SU-DHL-6 (cell line): ENCODE results near the gene DMD.

Source experiments
- H2AFZ ChIP-seq: fragments of 200-600 bp; sonication (generic); 2 replicates; pipeline ENCODE4 v1.6.1; 2014; ENCODE audit warnings: low read depth, mild to moderate bottlenecking, moderate library complexity, mixed read lengths, antibody characterized with exemption, low read length; ENCODE audit not compliant: severe bottlenecking
- H3F3A ChIP-seq: fragments of 200-600 bp; shearing (Covaris generic); 2 replicates; pipeline ENCODE4 v1.6.0; 2016; ENCODE audit warnings: antibody characterized with exemption, mild to moderate bottlenecking; ENCODE audit not compliant: insufficient read depth
- H3K27ac ChIP-seq: fragments of 200-600 bp; sonication (generic); 2 replicates; pipeline ENCODE4 v1.5.1; 2016; ENCODE audit warnings: low read depth, mild to moderate bottlenecking, low read length, moderate library complexity, mixed read lengths
- H3K27me3 ChIP-seq: fragments of 200-600 bp; sonication (generic), shearing (Covaris generic); 2 replicates; pipeline ENCODE4 v1.6.0; 2014; ENCODE audit warnings: mild to moderate bottlenecking, low read length
- H3K36me3 ChIP-seq: fragments of 200-600 bp; sonication (generic); 2 replicates; pipeline ENCODE4 v1.6.1; 2014; ENCODE audit warnings: mild to moderate bottlenecking, low read length, mixed read lengths
- H3K4me2 ChIP-seq: fragments of 300-600, 200-600 bp; shearing (Covaris generic), sonication (generic); 2 replicates; pipeline ENCODE4 v1.6.0; 2014; ENCODE audit warnings: low read length, low read depth, mild to moderate bottlenecking; ENCODE audit not compliant: poor library complexity, severe bottlenecking
- H3K4me3 ChIP-seq: fragments of 200-600 bp; sonication (generic); 2 replicates; pipeline ENCODE4 v1.5.1; 2014; ENCODE audit warnings: antibody characterized with exemption, low read length, mild to moderate bottlenecking, mixed read lengths; ENCODE audit not compliant: insufficient read depth, poor library complexity, severe bottlenecking
- H3K79me2 ChIP-seq: fragments of 200-600 bp; sonication (generic); 2 replicates; pipeline ENCODE4 v1.6.1; 2014; ENCODE audit warnings: mild to moderate bottlenecking, low read length, moderate library complexity; ENCODE audit not compliant: insufficient read depth
- H3K9ac ChIP-seq: fragments of 200-600 bp; sonication (generic); 2 replicates; pipeline ENCODE4 v1.7.0; 2014; ENCODE audit warnings: mild to moderate bottlenecking, low read length
- H3K9me2 ChIP-seq: fragments of 200-600 bp; sonication (generic); replicated peaks from 2 replicates; pipeline ENCODE4 v1.6.1; 2014; ENCODE audit warnings: low read length; ENCODE audit not compliant: insufficient read depth
- H3K9me3 ChIP-seq: fragments of 200-600 bp; sonication (generic); 2 replicates; pipeline ENCODE4 v1.6.1; 2014; ENCODE audit warnings: low read length, mixed read lengths; ENCODE audit not compliant: insufficient read depth
- H4K20me1 ChIP-seq: fragments of 200-600 bp; sonication (generic); 2 replicates; pipeline ENCODE4 v1.6.1; 2014; ENCODE audit warnings: low read depth, mild to moderate bottlenecking, antibody characterized with exemption, low read length, moderate library complexity, mixed read lengths
- EZH2phosphoT487 ChIP-seq: fragments of 200-600 bp; sonication (generic), shearing (Covaris generic); conservative IDR thresholded peaks from 2 replicates; pipeline ENCODE4 v1.6.1; 2018; ENCODE audit warnings: mild to moderate bottlenecking, antibody characterized with exemption, low read length, moderate library complexity, mixed read lengths
- TF ChIP-seq, protein P1 (sequence below): fragments of 200-600 bp; sonication (generic); IDR thresholded peaks from one replicate; pipeline ENCODE4 v1.5.1; 2017; ENCODE audit warnings: antibody characterized with exemption, mild to moderate bottlenecking, low read length, moderate library complexity; ENCODE audit not compliant: insufficient read depth, poor library complexity, severe bottlenecking

DMD gene

DNA sequence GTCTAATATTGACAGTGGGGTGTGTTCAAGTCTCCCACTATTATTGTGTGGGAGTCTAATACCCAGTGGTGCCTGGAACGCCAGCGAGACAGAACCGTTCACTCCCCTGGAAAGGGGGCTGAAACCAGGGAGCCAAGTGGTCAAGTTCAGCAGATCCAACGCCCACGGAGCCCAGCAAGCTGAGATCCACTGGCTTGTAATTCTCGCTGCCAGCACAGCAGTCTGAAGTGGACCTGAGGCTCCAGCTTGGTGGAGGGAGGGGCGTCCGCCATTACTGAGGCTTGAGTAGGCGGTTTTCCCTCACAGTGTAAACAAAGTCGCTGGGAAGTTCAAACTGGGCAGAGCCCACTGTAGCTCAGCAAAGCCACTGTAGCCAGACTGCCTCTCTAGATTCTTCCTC is 407.3 kb downstream of the DMD start:
- H3K9me3 ChIP-seq: no peaks in the 10 kb centered on the region
- TF ChIP-seq EZH2phosphoT487: no peak
- TF ChIP-seq, protein P1, sequence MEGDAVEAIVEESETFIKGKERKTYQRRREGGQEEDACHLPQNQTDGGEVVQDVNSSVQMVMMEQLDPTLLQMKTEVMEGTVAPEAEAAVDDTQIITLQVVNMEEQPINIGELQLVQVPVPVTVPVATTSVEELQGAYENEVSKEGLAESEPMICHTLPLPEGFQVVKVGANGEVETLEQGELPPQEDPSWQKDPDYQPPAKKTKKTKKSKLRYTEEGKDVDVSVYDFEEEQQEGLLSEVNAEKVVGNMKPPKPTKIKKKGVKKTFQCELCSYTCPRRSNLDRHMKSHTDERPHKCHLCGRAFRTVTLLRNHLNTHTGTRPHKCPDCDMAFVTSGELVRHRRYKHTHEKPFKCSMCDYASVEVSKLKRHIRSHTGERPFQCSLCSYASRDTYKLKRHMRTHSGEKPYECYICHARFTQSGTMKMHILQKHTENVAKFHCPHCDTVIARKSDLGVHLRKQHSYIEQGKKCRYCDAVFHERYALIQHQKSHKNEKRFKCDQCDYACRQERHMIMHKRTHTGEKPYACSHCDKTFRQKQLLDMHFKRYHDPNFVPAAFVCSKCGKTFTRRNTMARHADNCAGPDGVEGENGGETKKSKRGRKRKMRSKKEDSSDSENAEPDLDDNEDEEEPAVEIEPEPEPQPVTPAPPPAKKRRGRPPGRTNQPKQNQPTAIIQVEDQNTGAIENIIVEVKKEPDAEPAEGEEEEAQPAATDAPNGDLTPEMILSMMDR: no peak
- H3K9me2 ChIP-seq: no peaks in the 10 kb centered on the region
- no peak overlapping the region for H2AFZ ChIP-seq
- no peaks in the 10 kb centered on the region for H3F3A ChIP-seq
- no peak overlapping the region for H3K4me2 ChIP-seq
- no peaks in the 10 kb centered on the region for H3K79me2 ChIP-seq
- no peaks in the 10 kb centered on the region for H4K20me1 ChIP-seq
- no peaks in the 10 kb centered on the region for H3K27me3 ChIP-seq
- no peak overlapping the region for H3K27ac ChIP-seq
- H3K36me3 ChIP-seq: no peaks in the 10 kb centered on the region
- H3K4me3 ChIP-seq: no peak overlapping the region
- no peak overlapping the region for H3K9ac ChIP-seq

DNA sequence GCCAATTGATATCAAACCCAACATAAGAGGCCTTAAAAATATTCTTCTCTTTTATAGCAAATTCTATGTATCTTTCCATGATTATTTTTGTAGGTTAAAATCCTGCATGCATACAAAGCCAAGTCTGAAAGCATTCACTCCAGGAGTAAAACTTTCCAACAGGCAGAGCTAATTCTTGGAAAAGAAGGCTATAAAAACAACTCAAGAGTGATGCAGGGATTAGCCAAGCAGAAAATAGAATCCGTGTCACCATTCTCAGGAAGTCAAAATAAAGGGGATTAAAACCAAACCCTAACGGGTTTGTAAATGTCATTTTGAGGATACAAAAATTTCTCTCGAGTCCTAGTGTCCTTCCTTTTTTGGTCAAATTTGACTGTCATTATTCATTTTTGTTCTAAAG is 412.4 kb downstream of the DMD start:
- H2AFZ ChIP-seq: no peak overlapping the region
- H3K27me3 ChIP-seq: no peaks in the 10 kb centered on the region
- no peak overlapping the region for H3K4me2 ChIP-seq
- no peaks in the 10 kb centered on the region for H4K20me1 ChIP-seq
- TF ChIP-seq EZH2phosphoT487: no peak
- TF ChIP-seq, protein P1: no peak
- no peaks in the 10 kb centered on the region for H3K9me3 ChIP-seq
- no peak overlapping the region for H3K27ac ChIP-seq
- H3F3A ChIP-seq: no peaks in the 10 kb centered on the region
- no peaks in the 10 kb centered on the region for H3K79me2 ChIP-seq
- no peaks in the 10 kb centered on the region for H3K36me3 ChIP-seq
- H3K4me3 ChIP-seq: no peak overlapping the region
- H3K9me2 ChIP-seq: no peaks in the 10 kb centered on the region
- no peak overlapping the region for H3K9ac ChIP-seq

DNA sequence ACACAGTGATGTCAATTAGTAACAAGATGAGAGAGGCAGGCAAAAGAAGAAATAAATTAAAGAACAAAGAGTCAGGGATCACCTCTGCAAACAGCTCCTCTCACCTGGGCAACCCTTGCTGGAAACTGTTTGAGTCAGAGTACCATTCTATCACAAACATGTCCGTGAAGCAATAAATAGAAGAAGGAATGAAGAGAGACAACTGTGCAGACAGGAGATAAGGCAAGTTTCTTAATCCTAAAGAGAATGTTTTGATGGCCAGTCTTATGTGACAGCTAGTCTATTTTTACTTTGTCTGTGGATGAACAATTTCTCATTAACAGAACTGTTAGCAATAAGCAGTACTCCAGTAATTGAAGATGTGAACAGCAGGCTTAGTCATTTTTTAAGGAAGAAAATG is 422.4 kb downstream of the DMD start:
- no peaks in the 10 kb centered on the region for H3K36me3 ChIP-seq
- no peak overlapping the region for H3K27ac ChIP-seq
- no peak overlapping the region for H3K4me2 ChIP-seq
- no peak overlapping the region for H3K4me3 ChIP-seq
- no peak overlapping the region for H3K9ac ChIP-seq
- no peaks in the 10 kb centered on the region for H3F3A ChIP-seq
- no peaks in the 10 kb centered on the region for H4K20me1 ChIP-seq
- H3K27me3 ChIP-seq: no peaks in the 10 kb centered on the region
- no peak overlapping the region for H2AFZ ChIP-seq
- H3K79me2 ChIP-seq: no peaks in the 10 kb centered on the region
- H3K9me2 ChIP-seq: no peaks in the 10 kb centered on the region
- no peaks in the 10 kb centered on the region for H3K9me3 ChIP-seq
- TF ChIP-seq, protein P1: no peak
- TF ChIP-seq EZH2phosphoT487: no peak

DNA sequence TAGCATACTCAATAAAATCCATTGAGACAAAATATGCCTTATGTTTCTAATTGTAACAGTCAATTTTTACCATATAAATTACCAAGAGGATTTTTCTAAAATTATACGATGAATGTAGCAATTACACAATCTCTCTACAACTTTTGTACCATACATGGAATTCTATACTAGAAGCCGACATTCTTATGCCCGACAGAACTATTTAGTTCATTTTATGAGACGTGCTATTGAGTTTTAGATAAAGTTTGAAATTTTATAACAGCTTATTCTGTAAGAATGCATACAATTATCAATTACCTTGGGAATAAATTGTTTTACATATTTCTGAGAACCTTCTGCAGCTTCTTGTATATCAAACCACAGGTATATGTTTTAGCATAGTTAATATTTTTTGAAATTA is 431.2 kb downstream of the DMD start:
- TF ChIP-seq, protein P1: no peak
- TF ChIP-seq EZH2phosphoT487: no peak
- no peaks in the 10 kb centered on the region for H3K79me2 ChIP-seq

More for the DNA sequence above, 431.2 kb downstream of the DMD start:
- Histone ChIP-seq H3K27me3 (no peaks in the 10 kb centered on the region), H3K27ac (no peak overlapping the region), H3K4me2 (no peak overlapping the region), H2AFZ (no peak overlapping the region), H3F3A (no peaks in the 10 kb centered on the region), H3K9ac (no peak overlapping the region), H3K36me3 (no peaks in the 10 kb centered on the region), H3K9me2 (no peaks in the 10 kb centered on the region), H3K4me3 (no peak overlapping the region), H3K9me3 (no peaks in the 10 kb centered on the region), H4K20me1 (no peaks in the 10 kb centered on the region)
